Measurements from ENCODE around the gene ZFC3H1.

DNA sequence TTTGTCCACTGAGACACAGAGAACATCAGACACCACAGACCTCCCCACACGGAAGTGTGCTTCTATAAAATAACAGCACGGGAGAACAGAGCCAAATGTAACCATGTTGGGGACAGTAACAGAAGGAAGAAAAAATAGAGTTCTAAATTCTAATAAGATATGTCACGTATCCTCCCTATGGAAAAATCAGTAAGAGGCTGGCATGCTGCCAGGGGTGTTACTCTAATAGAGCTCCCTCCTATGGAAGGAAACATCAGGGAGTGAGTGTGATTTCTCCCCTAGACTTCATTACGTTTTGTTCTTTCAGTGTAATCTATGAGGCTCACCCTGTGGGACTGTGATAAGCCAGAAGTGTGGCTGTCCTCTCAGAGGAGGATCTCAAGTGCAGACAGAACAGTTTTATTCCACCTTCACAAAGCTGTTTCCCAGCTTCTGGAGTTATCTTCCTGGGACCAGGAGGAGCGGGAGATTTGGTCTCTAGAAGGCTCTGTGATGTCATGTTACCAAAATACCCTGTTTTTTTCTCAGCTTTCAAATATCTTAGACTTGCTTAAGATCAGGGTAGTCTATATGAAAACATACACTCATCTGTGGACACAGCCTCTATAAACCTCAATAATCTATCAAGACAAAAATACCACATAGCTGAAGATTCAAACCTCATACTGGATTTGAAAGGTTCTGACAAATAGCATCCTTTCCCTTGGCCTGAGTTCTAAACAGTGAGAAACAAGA, 69.3 kb downstream of the ZFC3H1 start:
- TF ChIP-seq, protein P1, sequence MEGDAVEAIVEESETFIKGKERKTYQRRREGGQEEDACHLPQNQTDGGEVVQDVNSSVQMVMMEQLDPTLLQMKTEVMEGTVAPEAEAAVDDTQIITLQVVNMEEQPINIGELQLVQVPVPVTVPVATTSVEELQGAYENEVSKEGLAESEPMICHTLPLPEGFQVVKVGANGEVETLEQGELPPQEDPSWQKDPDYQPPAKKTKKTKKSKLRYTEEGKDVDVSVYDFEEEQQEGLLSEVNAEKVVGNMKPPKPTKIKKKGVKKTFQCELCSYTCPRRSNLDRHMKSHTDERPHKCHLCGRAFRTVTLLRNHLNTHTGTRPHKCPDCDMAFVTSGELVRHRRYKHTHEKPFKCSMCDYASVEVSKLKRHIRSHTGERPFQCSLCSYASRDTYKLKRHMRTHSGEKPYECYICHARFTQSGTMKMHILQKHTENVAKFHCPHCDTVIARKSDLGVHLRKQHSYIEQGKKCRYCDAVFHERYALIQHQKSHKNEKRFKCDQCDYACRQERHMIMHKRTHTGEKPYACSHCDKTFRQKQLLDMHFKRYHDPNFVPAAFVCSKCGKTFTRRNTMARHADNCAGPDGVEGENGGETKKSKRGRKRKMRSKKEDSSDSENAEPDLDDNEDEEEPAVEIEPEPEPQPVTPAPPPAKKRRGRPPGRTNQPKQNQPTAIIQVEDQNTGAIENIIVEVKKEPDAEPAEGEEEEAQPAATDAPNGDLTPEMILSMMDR (IDR thresholded peaks at IDR 0.05; ENCODE audit: extremely low read depth in 1 of 2, insufficient read depth in 1 of 2, low read depth in 1 of 2, low read length in 2 of 2): no peak
- TF ChIP-seq EZH2 (IDR thresholded peaks at IDR 0.05; ENCODE audit: borderline replicate concordance, low read depth, low read length, severe bottlenecking) (no peak), JUN (IDR thresholded peaks at IDR 0.05; ENCODE audit: borderline replicate concordance, insufficient read depth, insufficient read length, low read depth) (no peak), POLR2A (IDR thresholded peaks at IDR 0.05; ENCODE audit: low read depth, low read length) (no peak), POLR2AphosphoS5 (IDR thresholded peaks at IDR 0.05; ENCODE audit: insufficient read depth, low read depth, low read length) (no peak), MYC (IDR thresholded peaks at IDR 0.05; ENCODE audit: low read depth, low read length) (no peak)
